Gastroesophageal sphincter (tissue), 4 donors: Measurements from ENCODE around the gene WDR82. TPM values are rescaled to one million over a fixed set of nuclear protein-coding genes. Genes with fewer than 3 reads are reported as not detected.

Source experiments
- ATAC-seq: fragments of 150-250 bp; one replicate; pipeline ENCODE4 v1.9.1; 2016; ENCODE audit warnings: mild to moderate bottlenecking, moderate library complexity
- H3K27ac ChIP-seq, 4 donors: fragments of 200-600 bp; sonication (generic) in 3 of 4; 1 replicate in 3 of 4; 2 replicates in 1 of 4; pipeline ENCODE4 v1.5.1; 2016 to 2019
- H3K27me3 ChIP-seq: fragments of 200-600 bp; sonication (generic); one replicate; pipeline ENCODE4 v1.5.1; 2019
- H3K36me3 ChIP-seq, 2 donors: fragments of 200-600 bp; sonication (generic); one replicate each; pipeline ENCODE4 v1.5.1; 2019; ENCODE audit warnings: control low read depth in 1 of 2
- H3K4me1 ChIP-seq, 3 donors: fragments of 200-600 bp; sonication (generic); 1 replicate in 2 of 3; 2 replicates in 1 of 3; pipeline ENCODE4 v1.5.1; 2016 to 2019; ENCODE audit warnings: control low read depth in 2 of 3
- H3K4me3 ChIP-seq, 2 donors: fragments of 200-600 bp; sonication (generic); one replicate each; pipeline ENCODE4 v1.5.1; 2019; ENCODE audit warnings: mild to moderate bottlenecking in 1 of 2, moderate library complexity in 1 of 2
- H3K9me3 ChIP-seq, 3 donors: fragments of 200-600 bp; sonication (generic); one replicate each; pipeline ENCODE4 v1.5.1; 2017 to 2019; ENCODE audit warnings: control low read depth in 2 of 3
- EP300 ChIP-seq: sonication (generic); formaldehyde crosslinking; IDR thresholded peaks from one replicate; pipeline ENCODE4 v1.6.1; 2017; ENCODE audit warnings: antibody characterized with exemption, mild to moderate bottlenecking
- POLR2A ChIP-seq, 2 donors: fragments of 450-650 bp; IDR thresholded peaks; one replicate each; pipeline ENCODE4 v1.6.1; 2017; ENCODE audit warnings: antibody characterized with exemption in 2 of 2, mild to moderate bottlenecking in 2 of 2, moderate library complexity in 1 of 2
- POLR2AphosphoS5 ChIP-seq: sonication (generic); formaldehyde crosslinking; IDR thresholded peaks from one replicate; pipeline ENCODE4 v1.6.1; 2017; ENCODE audit warnings: antibody characterized with exemption
- WGBS, 2 donors: methylation state at CpG; one replicate each; pipeline ENCODE4 v1.1.5; 2018; ENCODE audit warnings: low coverage in 1 of 2; 5-methylcytosine and 5-hydroxymethylcytosine counted together
- total RNA-seq, 4 donors: library from RNA; depleted of rRNA; stranded (reverse); fragments of >200 nt; gene quantifications; one replicate each; pipeline ENCODE4 v1.1.0, GENCODE V29; 2016
- TF ChIP-seq, protein P1 (sequence below), 4 experiments: fragments of 200-600 bp in 2 of 4; fragments of 450-650 bp in 2 of 4; sonication (generic) in 1 of 4; IDR thresholded peaks; one replicate each; pipeline ENCODE4 v1.5.1; 2017 to 2019; ENCODE audit warnings: antibody characterized with exemption in 4 of 4, mild to moderate bottlenecking in 2 of 4, moderate library complexity in 2 of 4

Gene WDR82
- total RNA-seq, 4 donors from 2014 or later: 63.7 to 92.0 (median 86.7) TPM

DNA sequence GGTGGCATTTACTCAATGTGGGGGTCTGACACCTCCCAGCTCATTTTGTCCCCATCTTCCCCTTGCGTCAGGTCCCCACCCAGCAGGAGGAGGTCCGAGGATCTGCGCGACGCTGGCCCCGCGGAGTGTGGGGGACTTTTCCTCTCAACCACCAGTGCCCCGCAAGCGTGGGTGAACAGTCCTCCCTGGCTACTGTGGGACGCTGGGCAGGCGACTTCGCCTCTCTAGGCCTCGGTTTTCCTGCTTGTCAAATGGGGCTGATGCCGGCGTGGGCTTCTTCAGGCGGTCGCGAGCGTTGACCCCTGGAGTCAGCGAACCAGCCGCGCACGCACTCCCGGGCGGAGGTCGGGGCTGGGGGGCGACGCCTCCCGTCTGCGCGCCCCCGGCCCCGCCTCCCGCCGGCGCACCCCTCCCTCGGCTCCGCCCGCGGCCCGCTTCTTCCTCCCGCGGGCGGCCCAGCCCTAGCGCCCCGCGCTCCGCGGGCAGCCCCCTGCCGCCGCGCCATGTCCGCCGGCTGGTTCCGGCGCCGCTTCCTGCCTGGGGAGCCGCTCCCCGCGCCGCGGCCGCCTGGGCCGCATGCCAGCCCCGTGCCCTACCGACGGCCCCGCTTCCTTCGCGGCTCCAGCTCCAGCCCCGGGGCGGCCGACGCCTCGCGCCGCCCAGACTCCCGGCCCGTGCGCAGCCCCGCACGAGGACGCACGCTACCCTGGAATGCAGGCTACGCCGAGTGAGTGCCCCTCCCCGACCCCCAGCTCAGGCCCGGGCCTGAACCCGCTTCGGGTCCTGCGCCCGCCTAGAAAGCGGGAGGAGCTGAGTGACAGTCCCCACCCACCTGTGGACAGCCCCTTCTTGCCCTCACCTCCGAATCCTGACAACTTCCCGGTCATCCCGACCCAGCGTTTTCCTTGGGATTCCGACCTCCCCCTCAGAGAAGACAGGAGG is 32.9 kb downstream of the WDR82 start, which contains the start of gene PPM1M:
Gene PPM1M, plus strand, starts transcription at position 438 of the 942 bp plus-strand sequence. Its CDS starts 66 bp downstream, at position 504.
- 0% methylated on average over 1 of the region's 98 CpGs; no CpG with 5 or more reads in 1 of the 2 donors for WGBS, 2 donors

DNA sequence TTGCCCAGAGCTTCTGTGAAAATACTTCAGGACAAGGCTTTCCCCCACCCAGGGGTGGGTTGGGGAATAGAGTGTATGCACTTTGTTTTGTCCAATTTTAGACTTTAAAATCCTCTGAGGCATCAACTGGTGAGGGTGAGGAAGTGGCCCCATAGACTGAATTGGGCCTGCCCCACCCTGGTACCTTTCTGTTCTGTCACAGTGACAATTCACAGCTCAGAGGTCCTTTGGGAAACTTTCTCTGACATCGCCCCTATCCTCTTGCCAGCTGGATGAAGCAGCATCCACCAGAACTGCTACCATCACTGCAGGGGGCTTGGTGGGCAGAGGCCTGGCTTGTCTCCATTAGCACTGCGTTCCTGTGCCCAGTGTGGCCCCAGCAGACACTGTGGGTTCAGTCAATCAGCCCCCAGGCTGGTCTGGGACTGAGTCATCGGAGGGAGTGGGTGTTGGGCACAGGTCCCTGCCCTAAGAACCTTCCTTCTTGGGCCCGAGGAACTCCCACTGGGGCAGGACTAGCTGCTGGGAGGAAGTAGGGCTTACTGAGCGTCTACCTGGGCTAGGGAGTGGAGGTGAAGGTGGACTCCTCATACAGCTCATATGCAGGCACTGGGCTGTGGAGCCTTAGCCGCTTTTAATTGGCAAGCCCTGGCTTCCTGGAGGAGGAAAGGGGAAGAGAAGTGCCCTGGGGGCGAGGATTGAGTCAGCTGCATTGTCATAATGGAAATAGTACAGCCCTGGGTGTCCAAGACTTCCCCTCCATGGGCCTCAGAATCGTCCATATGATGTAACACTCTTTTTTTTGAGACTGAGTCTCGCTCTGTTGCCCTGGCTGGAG is 34.4 kb downstream of the WDR82 start:
- ATAC-seq: peak; percentile 8
- Histone ChIP-seq H3K4me3 (no peak overlapping the region), H3K27ac (peak overlapping the region in 3 of 4 donors; percentile 43 to 96 (median 92)), H3K36me3 (peaks cover 0 to 15% of the 10 kb centered on the region in 2 donors), H3K4me1 (peaks cover 0 to 57% (median 11%) of the 10 kb centered on the region in 3 donors), H3K27me3 (no peaks in the 10 kb centered on the region), H3K9me3 (no peaks in the 10 kb centered on the region)
- TF ChIP-seq POLR2A (IDR thresholded peaks at IDR 0.05): no peak
- TF ChIP-seq EP300: no peak
- no peak for TF ChIP-seq POLR2AphosphoS5
- TF ChIP-seq, protein P1, sequence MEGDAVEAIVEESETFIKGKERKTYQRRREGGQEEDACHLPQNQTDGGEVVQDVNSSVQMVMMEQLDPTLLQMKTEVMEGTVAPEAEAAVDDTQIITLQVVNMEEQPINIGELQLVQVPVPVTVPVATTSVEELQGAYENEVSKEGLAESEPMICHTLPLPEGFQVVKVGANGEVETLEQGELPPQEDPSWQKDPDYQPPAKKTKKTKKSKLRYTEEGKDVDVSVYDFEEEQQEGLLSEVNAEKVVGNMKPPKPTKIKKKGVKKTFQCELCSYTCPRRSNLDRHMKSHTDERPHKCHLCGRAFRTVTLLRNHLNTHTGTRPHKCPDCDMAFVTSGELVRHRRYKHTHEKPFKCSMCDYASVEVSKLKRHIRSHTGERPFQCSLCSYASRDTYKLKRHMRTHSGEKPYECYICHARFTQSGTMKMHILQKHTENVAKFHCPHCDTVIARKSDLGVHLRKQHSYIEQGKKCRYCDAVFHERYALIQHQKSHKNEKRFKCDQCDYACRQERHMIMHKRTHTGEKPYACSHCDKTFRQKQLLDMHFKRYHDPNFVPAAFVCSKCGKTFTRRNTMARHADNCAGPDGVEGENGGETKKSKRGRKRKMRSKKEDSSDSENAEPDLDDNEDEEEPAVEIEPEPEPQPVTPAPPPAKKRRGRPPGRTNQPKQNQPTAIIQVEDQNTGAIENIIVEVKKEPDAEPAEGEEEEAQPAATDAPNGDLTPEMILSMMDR (IDR thresholded peaks at IDR 0.05): no peak
- 82% methylated on average over 5 of the region's 9 CpGs; no CpG with 5 or more reads in 1 of the 2 donors for WGBS, 2 donors

More for the DNA sequence above, 32.9 kb downstream of the WDR82 start, which contains the start of gene PPM1M:
- TF ChIP-seq EP300: no peak
- TF ChIP-seq POLR2A (IDR thresholded peaks at IDR 0.05): peak; percentile 34 to 49
- Histone ChIP-seq H3K27me3 (no peaks in the 10 kb centered on the region), H3K4me1 (peaks cover 0 to 44% (median 4%) of the 10 kb centered on the region in 3 donors), H3K4me3 (peak within 1 kb of the TSS; percentile 44 to 66), H3K27ac (peak within 1 kb of the TSS; percentile 45 to 96 (median 90)), H3K36me3 (peaks cover 0 to 29% of the 10 kb centered on the region in 2 donors), H3K9me3 (no peaks in the 10 kb centered on the region)
- ATAC-seq: peak; percentile 73

DNA sequence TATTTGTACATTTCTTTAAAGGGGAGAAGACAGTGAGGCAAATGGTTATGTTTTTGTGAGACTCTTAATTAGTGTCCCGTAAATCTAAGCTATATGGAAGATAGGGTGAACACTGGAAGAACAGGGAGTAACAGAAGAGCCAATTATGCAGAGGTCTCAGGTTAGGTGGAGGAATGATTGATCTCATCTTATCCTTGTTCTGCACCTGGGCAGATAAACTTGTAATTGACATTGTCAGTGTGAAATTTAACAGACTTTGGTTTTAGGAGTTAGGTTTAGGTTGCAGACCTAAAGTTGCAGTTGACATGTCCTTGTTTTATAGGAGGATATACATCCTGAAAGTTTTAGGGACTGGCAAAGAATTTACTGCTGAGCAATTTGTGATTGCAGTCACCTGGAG is 36.4 kb downstream of the WDR82 start:
- Histone ChIP-seq H3K4me1 (peaks cover 0 to 64% (median 23%) of the 10 kb centered on the region in 3 donors), H3K4me3 (no peak overlapping the region), H3K27ac (no peak overlapping the region), H3K36me3 (no peaks in the 10 kb centered on the region), H3K27me3 (no peaks in the 10 kb centered on the region), H3K9me3 (no peaks in the 10 kb centered on the region)
- WGBS, 2 donors: 71 to 83% methylated on average over 1 of the region's 1 CpG
- no peak for ATAC-seq
- no peak for TF ChIP-seq POLR2AphosphoS5
- no peak for TF ChIP-seq EP300
- TF ChIP-seq, protein P1 (IDR thresholded peaks at IDR 0.05): no peak
- TF ChIP-seq POLR2A (IDR thresholded peaks at IDR 0.05): no peak

DNA sequence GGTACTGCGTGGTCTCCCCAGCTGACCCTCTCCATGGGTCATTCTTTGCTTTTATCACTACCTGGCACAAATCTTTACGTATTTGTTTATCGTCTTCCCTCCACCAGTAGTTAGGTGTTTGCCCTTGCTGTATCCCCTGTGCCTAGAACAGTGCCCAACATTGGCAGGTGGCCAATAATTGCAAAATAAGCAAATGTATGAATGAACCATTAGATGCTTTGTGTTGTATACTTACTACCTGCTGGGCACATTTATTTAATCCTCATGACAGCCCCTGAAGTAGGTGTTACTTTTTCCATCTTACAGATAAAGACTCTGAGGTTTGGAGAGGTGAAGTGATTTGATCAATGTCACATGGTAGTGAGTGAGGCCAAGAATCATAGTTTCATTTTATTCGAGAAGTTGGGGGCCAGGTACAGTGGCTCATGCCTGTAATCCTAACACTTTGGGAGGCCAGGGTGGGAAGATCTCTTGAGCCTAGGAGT is 37.5 kb downstream of the WDR82 start:
- H3K27me3 ChIP-seq: no peaks in the 10 kb centered on the region
- H3K4me1 ChIP-seq: peaks cover 0 to 64% (median 33%) of the 10 kb centered on the region in 3 donors
- WGBS, 2 donors: 82 to 96% methylated on average over 4 of the region's 4 CpGs
- H3K9me3 ChIP-seq: no peaks in the 10 kb centered on the region
- no peak overlapping the region for H3K4me3 ChIP-seq
- no peaks in the 10 kb centered on the region for H3K36me3 ChIP-seq
- no peak for ATAC-seq
- no peak for TF ChIP-seq POLR2A (IDR thresholded peaks at IDR 0.05)
- peak overlapping the region in 2 of 4 donors; percentile 89 to 95 for H3K27ac ChIP-seq

DNA sequence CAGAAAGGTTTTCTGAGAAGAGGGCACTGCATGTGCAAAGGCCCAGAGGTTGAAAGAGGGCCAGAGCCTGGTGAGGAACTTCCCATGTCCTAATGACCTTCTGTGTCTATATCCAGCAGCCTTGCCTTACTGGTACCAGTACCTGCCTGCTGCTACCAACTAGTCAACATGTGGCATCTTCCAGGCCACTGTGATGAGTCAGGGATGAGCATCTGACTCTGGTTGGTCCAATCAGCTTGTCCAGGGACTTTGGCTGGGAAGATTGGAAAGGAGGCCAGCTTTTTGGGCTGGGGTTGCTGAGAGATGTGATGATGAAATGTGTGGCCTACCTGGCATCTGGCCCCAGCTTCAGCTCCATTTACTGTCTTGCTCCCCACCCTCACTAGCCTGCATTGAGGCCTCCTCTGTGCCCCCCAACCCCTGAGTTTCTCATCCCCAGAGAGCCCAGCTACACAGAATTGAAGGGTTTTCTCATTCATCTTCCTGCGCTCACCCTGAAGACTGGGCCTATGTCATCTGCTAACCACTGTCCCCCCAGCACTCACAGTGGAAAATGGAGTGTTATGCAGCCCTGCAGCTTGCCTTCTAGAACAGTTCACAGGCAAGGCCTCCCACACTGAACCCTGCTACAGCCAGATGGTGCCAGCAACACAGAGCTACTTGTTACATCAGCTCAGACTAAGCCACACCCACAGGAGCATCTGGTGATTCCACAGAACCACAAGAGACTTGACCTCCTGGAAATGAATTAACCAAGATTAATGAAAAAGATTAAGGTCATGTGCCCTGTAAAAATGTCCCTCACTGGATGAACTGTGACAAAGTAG is 38.2 kb downstream of the WDR82 start:
- WGBS, 2 donors: 83% methylated on average over 1 of the region's 1 CpG; no CpG with 5 or more reads in 1 of the 2 donors
- no peak for TF ChIP-seq EP300
- TF ChIP-seq POLR2AphosphoS5: no peak
- no peak for TF ChIP-seq POLR2A (IDR thresholded peaks at IDR 0.05)
- TF ChIP-seq, protein P1 (IDR thresholded peaks at IDR 0.05): no peak
- Histone ChIP-seq H3K9me3 (no peaks in the 10 kb centered on the region), H3K4me1 (peaks cover 0 to 67% (median 39%) of the 10 kb centered on the region in 3 donors), H3K36me3 (peaks cover 0 to 1% of the 10 kb centered on the region in 2 donors), H3K27ac (peak overlapping the region in 3 of 4 donors; percentile 89 to 99 (median 95)), H3K27me3 (no peaks in the 10 kb centered on the region), H3K4me3 (peak overlapping the region in 1 of 2 donors; percentile 95)
- ATAC-seq: peak; percentile 29
